Neural cell (in vitro differentiated cells): ENCODE measurements around the gene ZFYVE28. TPM values are rescaled to one million over a fixed set of nuclear protein-coding genes. Genes with fewer than 3 reads are reported as not detected.

Experiments used
- H2AFZ ChIP-seq: fragments of 200-600, 300-800 bp; sonication (generic), shearing (Covaris generic); 2 replicates; pipeline ENCODE4 v1.6.0; 2014; ENCODE audit warnings: low read depth, mild to moderate bottlenecking, antibody characterized with exemption, low read length, moderate library complexity
- H3F3A ChIP-seq: fragments of 200-600 bp; shearing (Covaris generic); 2 replicates; pipeline ENCODE4 v1.6.1; 2016; ENCODE audit warnings: mild to moderate bottlenecking, moderate library complexity, mixed read lengths, antibody characterized with exemption, low read length; ENCODE audit not compliant: insufficient read depth, poor library complexity, severe bottlenecking
- H3K27ac ChIP-seq: fragments of 200-600, 300-800 bp; sonication (generic), shearing (Covaris generic); 2 replicates; pipeline ENCODE4 v1.5.1; 2014; ENCODE audit warnings: mild to moderate bottlenecking, low read length, moderate library complexity
- H3K27me3 ChIP-seq: fragments of 300-800, 200-600 bp; sonication (generic), shearing (Covaris generic); 2 replicates; pipeline ENCODE4 v1.6.0; 2014; ENCODE audit warnings: mild to moderate bottlenecking, low read depth, low read length, moderate library complexity; ENCODE audit not compliant: insufficient read depth
- H3K36me3 ChIP-seq: fragments of 300-800, 200-600 bp; sonication (generic), shearing (Covaris generic); 2 replicates; pipeline ENCODE4 v1.5.1; 2014; ENCODE audit warnings: mild to moderate bottlenecking, antibody characterized with exemption, low read length, moderate library complexity; ENCODE audit not compliant: insufficient read depth
- H3K4me2 ChIP-seq: fragments of 300-800, 200-600 bp; sonication (generic), shearing (Covaris generic); 2 replicates; pipeline ENCODE4 v1.6.0; 2014; ENCODE audit warnings: mild to moderate bottlenecking, low read length
- H3K4me3 ChIP-seq: fragments of 300-800, 200-600 bp; sonication (generic), shearing (Covaris generic); 2 replicates; pipeline ENCODE4 v1.5.1; 2014; ENCODE audit warnings: mild to moderate bottlenecking, low read length, moderate library complexity
- H3K79me2 ChIP-seq: fragments of 200-600 bp; shearing (Covaris generic); replicated peaks from 2 replicates; pipeline ENCODE4 v1.6.0; 2014; ENCODE audit warnings: mild to moderate bottlenecking, low read length, moderate library complexity; ENCODE audit not compliant: insufficient read depth
- H3K9ac ChIP-seq: fragments of 300-800, 200-600 bp; sonication (generic), shearing (Covaris generic); 2 replicates; pipeline ENCODE4 v1.6.1; 2016; ENCODE audit warnings: mild to moderate bottlenecking, low read length, mixed read lengths
- H3K9me2 ChIP-seq: fragments of 200-600 bp; shearing (Covaris generic); 2 replicates; pipeline ENCODE4 v1.6.1; 2016; ENCODE audit warnings: mild to moderate bottlenecking, low read length, mixed read lengths; ENCODE audit not compliant: insufficient read depth
- H3K9me3 ChIP-seq: fragments of 200-600, 300-800 bp; sonication (generic), shearing (Covaris generic); 2 replicates; pipeline ENCODE4 v1.6.1; 2016; ENCODE audit warnings: mild to moderate bottlenecking, mixed run types, low read length, moderate library complexity, mixed read lengths
- H4K20me1 ChIP-seq: fragments of 200-600 bp; shearing (Covaris generic); 2 replicates; pipeline ENCODE4 v1.6.1; 2016; ENCODE audit warnings: mild to moderate bottlenecking, mixed run types; ENCODE audit not compliant: insufficient read depth
- EP300 ChIP-seq: fragments of 450-650 bp; conservative IDR thresholded peaks from 2 replicates; pipeline ENCODE4 v1.6.1; 2014; ENCODE audit warnings: antibody characterized with exemption, mild to moderate bottlenecking, moderate library complexity; ENCODE audit not compliant: poor library complexity, severe bottlenecking
- EZH2 ChIP-seq: fragments of 200-600, 300-800 bp; shearing (Covaris generic), sonication (generic); IDR thresholded peaks from 2 replicates; pipeline ENCODE4 v1.6.1; 2014; ENCODE audit warnings: antibody characterized with exemption, low read length, borderline replicate concordance, mild to moderate bottlenecking; ENCODE audit not compliant: insufficient read depth, poor library complexity, severe bottlenecking
- MXI1 ChIP-seq: fragments of 450-650 bp; conservative IDR thresholded peaks from 2 replicates; pipeline ENCODE4 v1.6.1; 2014; ENCODE audit warnings: antibody characterized with exemption, mild to moderate bottlenecking; ENCODE audit not compliant: poor library complexity, severe bottlenecking
- POLR2AphosphoS5 ChIP-seq: IDR thresholded peaks from 2 replicates; pipeline ENCODE4 v1.6.1; 2012
- RAD21 ChIP-seq: fragments of 450-650 bp; conservative IDR thresholded peaks from 2 replicates; pipeline ENCODE4 v1.6.1; 2014; ENCODE audit warnings: antibody characterized with exemption, mild to moderate bottlenecking, moderate library complexity
- SMC3 ChIP-seq: fragments of 450-650 bp; conservative IDR thresholded peaks from 2 replicates; pipeline ENCODE4 v1.6.1; 2014; ENCODE audit warnings: antibody characterized with exemption, mild to moderate bottlenecking, moderate library complexity; ENCODE audit not compliant: poor library complexity
- TAF1 ChIP-seq: IDR thresholded peaks from 2 replicates; pipeline ENCODE4 v1.6.1; 2012; ENCODE audit warnings: low read depth
- polyA plus RNA-seq: library from polyadenylated mRNA; depleted of rRNA; stranded (reverse); fragments of >200 nt; gene quantifications from 2 replicates; pipeline ENCODE4 v1.2.3, GENCODE V29; 2014
- TF ChIP-seq, protein P1 (sequence below): IDR thresholded peaks from 2 replicates; pipeline ENCODE4 v1.6.1; 2012; ENCODE audit warnings: borderline replicate concordance
- TF ChIP-seq, protein P2 (sequence below): fragments of 450-650 bp; IDR thresholded peaks from 2 replicates; pipeline ENCODE4 v1.5.1; 2014; ENCODE audit warnings: antibody characterized with exemption, mild to moderate bottlenecking, moderate library complexity; ENCODE audit not compliant: poor library complexity, severe bottlenecking

Gene ZFYVE28
- polyA plus RNA-seq, 1 donor from 2014 or later, result 2.4 TPM

DNA sequence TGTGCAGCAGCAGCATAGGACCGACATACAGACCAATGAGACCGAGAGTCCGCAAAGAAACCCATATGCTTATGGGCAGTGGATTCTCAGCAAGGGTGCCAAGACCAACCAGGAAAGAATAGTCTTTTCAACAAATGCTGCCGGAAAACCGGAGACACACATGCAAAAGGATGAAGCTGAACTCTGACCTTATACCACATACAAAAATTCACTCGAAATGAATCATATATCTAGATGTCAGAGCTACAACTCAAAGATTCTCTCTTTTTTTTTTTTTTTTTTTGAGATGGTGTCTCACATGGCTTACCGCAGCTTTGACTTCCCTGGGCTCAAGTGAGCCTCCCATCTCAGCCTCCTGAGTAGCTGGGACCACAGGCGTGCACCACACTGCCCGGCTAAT, 140.5 kb downstream of the ZFYVE28 start:
- H3K9me3 ChIP-seq, result no peaks in the 10 kb centered on the region
- no peaks in the 10 kb centered on the region for H3K27me3 ChIP-seq
- H3K27ac ChIP-seq, result no peak overlapping the region
- no peak overlapping the region for H3K4me2 ChIP-seq
- H3K9ac ChIP-seq, result no peak overlapping the region
- H3K4me3 ChIP-seq, result no peak overlapping the region
- no peak for TF ChIP-seq EP300
- no peak for TF ChIP-seq POLR2AphosphoS5
- TF ChIP-seq EZH2, result no peak
- no peak for TF ChIP-seq TAF1
- TF ChIP-seq, protein P1, sequence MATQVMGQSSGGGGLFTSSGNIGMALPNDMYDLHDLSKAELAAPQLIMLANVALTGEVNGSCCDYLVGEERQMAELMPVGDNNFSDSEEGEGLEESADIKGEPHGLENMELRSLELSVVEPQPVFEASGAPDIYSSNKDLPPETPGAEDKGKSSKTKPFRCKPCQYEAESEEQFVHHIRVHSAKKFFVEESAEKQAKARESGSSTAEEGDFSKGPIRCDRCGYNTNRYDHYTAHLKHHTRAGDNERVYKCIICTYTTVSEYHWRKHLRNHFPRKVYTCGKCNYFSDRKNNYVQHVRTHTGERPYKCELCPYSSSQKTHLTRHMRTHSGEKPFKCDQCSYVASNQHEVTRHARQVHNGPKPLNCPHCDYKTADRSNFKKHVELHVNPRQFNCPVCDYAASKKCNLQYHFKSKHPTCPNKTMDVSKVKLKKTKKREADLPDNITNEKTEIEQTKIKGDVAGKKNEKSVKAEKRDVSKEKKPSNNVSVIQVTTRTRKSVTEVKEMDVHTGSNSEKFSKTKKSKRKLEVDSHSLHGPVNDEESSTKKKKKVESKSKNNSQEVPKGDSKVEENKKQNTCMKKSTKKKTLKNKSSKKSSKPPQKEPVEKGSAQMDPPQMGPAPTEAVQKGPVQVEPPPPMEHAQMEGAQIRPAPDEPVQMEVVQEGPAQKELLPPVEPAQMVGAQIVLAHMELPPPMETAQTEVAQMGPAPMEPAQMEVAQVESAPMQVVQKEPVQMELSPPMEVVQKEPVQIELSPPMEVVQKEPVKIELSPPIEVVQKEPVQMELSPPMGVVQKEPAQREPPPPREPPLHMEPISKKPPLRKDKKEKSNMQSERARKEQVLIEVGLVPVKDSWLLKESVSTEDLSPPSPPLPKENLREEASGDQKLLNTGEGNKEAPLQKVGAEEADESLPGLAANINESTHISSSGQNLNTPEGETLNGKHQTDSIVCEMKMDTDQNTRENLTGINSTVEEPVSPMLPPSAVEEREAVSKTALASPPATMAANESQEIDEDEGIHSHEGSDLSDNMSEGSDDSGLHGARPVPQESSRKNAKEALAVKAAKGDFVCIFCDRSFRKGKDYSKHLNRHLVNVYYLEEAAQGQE, result no peak
- TF ChIP-seq SMC3, result no peak
- TF ChIP-seq RAD21, result no peak
- TF ChIP-seq, protein P2, sequence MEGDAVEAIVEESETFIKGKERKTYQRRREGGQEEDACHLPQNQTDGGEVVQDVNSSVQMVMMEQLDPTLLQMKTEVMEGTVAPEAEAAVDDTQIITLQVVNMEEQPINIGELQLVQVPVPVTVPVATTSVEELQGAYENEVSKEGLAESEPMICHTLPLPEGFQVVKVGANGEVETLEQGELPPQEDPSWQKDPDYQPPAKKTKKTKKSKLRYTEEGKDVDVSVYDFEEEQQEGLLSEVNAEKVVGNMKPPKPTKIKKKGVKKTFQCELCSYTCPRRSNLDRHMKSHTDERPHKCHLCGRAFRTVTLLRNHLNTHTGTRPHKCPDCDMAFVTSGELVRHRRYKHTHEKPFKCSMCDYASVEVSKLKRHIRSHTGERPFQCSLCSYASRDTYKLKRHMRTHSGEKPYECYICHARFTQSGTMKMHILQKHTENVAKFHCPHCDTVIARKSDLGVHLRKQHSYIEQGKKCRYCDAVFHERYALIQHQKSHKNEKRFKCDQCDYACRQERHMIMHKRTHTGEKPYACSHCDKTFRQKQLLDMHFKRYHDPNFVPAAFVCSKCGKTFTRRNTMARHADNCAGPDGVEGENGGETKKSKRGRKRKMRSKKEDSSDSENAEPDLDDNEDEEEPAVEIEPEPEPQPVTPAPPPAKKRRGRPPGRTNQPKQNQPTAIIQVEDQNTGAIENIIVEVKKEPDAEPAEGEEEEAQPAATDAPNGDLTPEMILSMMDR, result no peak
- no peak for TF ChIP-seq MXI1
- no peaks in the 10 kb centered on the region for H3F3A ChIP-seq
- H2AFZ ChIP-seq, result no peak overlapping the region
- no peaks in the 10 kb centered on the region for H3K9me2 ChIP-seq
- H3K36me3 ChIP-seq, result no peaks in the 10 kb centered on the region
- H4K20me1 ChIP-seq, result no peaks in the 10 kb centered on the region
- no peaks in the 10 kb centered on the region for H3K79me2 ChIP-seq

DNA sequence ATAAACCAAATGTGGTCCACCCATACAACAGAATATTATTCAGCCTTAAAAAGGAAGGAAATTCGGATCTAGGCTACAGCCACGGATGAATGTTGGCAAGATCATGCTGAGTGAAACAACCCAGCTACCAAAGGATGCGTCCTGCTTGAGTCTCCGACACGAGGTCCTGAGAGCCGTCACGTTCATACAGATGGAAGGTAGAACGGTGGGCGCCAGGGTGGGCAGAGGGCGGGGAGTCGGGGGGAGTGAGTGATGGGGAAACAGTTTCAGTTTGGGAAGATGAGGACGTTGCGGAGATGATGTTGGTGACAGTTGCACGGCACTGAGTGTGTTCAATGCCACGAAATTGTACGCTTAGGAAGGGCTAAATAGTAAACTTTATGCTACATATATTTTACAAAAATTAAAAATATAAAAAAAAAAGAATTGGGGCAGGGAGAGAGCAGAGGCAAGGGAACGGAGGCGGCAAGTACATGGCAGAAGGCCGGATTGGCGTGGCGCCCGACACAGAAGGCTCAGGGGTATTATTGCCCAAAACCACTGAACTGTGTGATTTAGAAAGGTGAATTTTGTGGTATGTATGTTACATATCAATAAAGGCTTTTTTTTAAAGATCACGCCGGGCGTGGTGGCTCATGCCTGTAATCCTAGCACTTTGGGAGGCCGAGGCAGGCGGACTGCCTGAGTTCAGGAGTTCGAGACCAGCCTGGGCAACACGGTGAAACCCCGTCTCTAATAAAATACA, 141.7 kb downstream of the ZFYVE28 start:
- H3K36me3 ChIP-seq, result no peaks in the 10 kb centered on the region
- H3K9ac ChIP-seq, result no peak overlapping the region

More for the DNA sequence above, 141.7 kb downstream of the ZFYVE28 start:
- no peaks in the 10 kb centered on the region for H4K20me1 ChIP-seq
- no peak overlapping the region for H3K4me3 ChIP-seq
- H3K79me2 ChIP-seq, result no peaks in the 10 kb centered on the region
- H3K4me2 ChIP-seq, result no peak overlapping the region
- H3K9me3 ChIP-seq, result no peaks in the 10 kb centered on the region
- H2AFZ ChIP-seq, result no peak overlapping the region
- no peak overlapping the region for H3K27ac ChIP-seq
- H3K27me3 ChIP-seq, result no peaks in the 10 kb centered on the region
- TF ChIP-seq EP300 (no peak), TAF1 (no peak), RAD21 (no peak), SMC3 (no peak), EZH2 (no peak), POLR2AphosphoS5 (no peak), MXI1 (no peak)
- TF ChIP-seq, protein P2, result no peak
- TF ChIP-seq, protein P1, result no peak
- no peaks in the 10 kb centered on the region for H3F3A ChIP-seq
- no peaks in the 10 kb centered on the region for H3K9me2 ChIP-seq
